Measurements from ENCODE around the gene ATP6V0C.
"Not testable (repeated sequence)": the region's sequence is repeated elsewhere in the genome, so short reads cannot be mapped to it uniquely, and the experiment has no call there.

ATP6V0C gene

GRCh38 chr16:2554709-2555425 lies 41.1 kb downstream of the ATP6V0C start:
- DNase-seq (ENCODE audit: low read depth): not testable (repeated sequence)

- DNase-seq (ENCODE audit: low read depth): not testable (repeated sequence)
Observed at GRCh38 chr16:2557150-2557549, 43.4 kb downstream of the ATP6V0C start.

GRCh38 chr16:2560131-2560797 lies 46.5 kb downstream of the ATP6V0C start:
- not testable (repeated sequence) for DNase-seq (ENCODE audit: low read depth)

- not testable (repeated sequence) for DNase-seq (ENCODE audit: low read depth)
Observed at GRCh38 chr16:2560798-2561133, 47.0 kb downstream of the ATP6V0C start.

- DNase-seq (ENCODE audit: low read depth): not testable (repeated sequence)
Observed at GRCh38 chr16:2567506-2567905, 53.8 kb downstream of the ATP6V0C start.

- not testable (repeated sequence) for DNase-seq (ENCODE audit: low read depth)
Observed at GRCh38 chr16:2568573-2568972, 54.8 kb downstream of the ATP6V0C start.

Measured in non-pigmented ciliary epithelial cell (primary cell).